Measurements from ENCODE around the gene NDUFAF8. TPM values are rescaled to one million over a fixed set of nuclear protein-coding genes. Genes with fewer than 3 reads are reported as not detected.

NDUFAF8 gene
- total RNA-seq, 1 donor from 2014 or later = 15.7 TPM

DNA sequence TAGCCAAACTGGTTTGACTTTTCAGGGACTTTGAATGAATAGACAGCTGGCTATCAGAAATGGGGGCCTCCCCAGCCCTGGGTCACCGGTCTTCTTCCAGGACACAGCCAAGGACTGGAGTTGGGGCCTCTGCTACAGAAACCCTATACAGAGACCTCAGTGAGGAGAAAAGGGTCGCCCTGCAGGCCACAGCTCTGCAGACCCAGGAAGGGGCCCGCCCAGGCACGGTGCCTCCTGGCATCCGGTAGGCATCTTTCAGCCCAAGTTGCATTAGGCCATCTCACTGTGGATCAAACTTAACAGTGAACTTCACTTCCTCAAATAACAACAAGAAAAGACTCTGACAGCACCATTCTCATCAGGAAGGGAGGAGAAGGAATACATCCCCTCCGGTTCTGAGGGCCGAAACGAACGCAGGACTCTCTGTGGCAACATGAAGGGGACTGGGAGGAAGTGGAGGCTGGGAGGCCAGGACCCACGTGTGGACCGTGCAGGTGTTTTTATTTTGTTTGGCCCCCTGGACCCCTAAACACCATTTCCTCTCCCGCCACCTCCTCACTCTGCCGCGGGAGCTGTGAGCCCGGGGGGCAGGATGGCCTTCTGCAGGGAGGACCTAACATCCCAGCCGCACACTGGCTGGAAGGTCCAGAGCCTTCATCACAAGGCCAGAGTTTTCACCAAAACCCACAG lies 48.8 kb downstream of the NDUFAF8 start:
- H3K9me3 ChIP-seq (ENCODE audit: control insufficient read depth in 3 of 3, low read length in 3 of 3) = no peaks in the 10 kb centered on the region
- H3K4me3 ChIP-seq (ENCODE audit: low read length in 3 of 3) = no peak overlapping the region
- H3K27me3 ChIP-seq (ENCODE audit: control insufficient read depth in 3 of 3, insufficient read depth in 3 of 3, low read length in 3 of 3) = no peaks in the 10 kb centered on the region
- peaks cover 17 to 35% (median 18%) of the 10 kb centered on the region in 3 donors for H3K4me1 ChIP-seq (ENCODE audit: control insufficient read depth in 3 of 3, insufficient read depth in 3 of 3, low read length in 3 of 3)
- no peak overlapping the region for H3K27ac ChIP-seq (ENCODE audit: low read depth, low read length)
- no peak overlapping the region for H3K9ac ChIP-seq (ENCODE audit: low read depth in 1 of 3, low read length in 3 of 3)
- H3K36me3 ChIP-seq (ENCODE audit: control insufficient read depth in 3 of 3, insufficient read depth in 3 of 3, low read length in 3 of 3) = peaks cover 15 to 24% (median 18%) of the 10 kb centered on the region in 3 donors

DNA sequence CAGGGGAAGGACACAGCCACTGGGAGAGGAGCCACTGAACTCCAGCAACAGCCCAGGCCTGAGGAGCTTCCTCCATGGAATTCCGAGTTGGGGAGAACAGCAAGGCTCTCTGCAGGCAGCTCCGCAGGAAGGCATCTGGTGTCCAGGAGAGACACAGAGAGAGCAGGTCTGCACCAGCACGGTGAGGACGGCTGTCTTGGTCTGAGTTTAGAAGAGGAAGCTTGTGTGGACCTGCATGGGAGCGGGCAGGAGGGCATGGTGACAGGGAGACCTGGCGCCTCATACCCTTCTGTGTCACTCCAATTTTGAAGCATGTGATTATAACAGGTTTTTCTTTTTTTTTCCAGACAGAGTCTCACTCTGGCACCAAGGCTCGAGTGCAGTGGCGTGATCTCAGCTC lies 49.6 kb downstream of the NDUFAF8 start:
- H3K4me3 ChIP-seq (ENCODE audit: low read length in 3 of 3) = no peak overlapping the region
- H3K4me1 ChIP-seq (ENCODE audit: control insufficient read depth in 3 of 3, insufficient read depth in 3 of 3, low read length in 3 of 3) = peaks cover 18 to 40% (median 20%) of the 10 kb centered on the region in 3 donors
- no peak overlapping the region for H3K9ac ChIP-seq (ENCODE audit: low read depth in 1 of 3, low read length in 3 of 3)
- no peaks in the 10 kb centered on the region for H3K27me3 ChIP-seq (ENCODE audit: control insufficient read depth in 3 of 3, insufficient read depth in 3 of 3, low read length in 3 of 3)
- no peak overlapping the region for H3K27ac ChIP-seq (ENCODE audit: low read depth, low read length)
- no peaks in the 10 kb centered on the region for H3K9me3 ChIP-seq (ENCODE audit: control insufficient read depth in 3 of 3, low read length in 3 of 3)
- peaks cover 11 to 19% (median 15%) of the 10 kb centered on the region in 3 donors for H3K36me3 ChIP-seq (ENCODE audit: control insufficient read depth in 3 of 3, insufficient read depth in 3 of 3, low read length in 3 of 3)

DNA sequence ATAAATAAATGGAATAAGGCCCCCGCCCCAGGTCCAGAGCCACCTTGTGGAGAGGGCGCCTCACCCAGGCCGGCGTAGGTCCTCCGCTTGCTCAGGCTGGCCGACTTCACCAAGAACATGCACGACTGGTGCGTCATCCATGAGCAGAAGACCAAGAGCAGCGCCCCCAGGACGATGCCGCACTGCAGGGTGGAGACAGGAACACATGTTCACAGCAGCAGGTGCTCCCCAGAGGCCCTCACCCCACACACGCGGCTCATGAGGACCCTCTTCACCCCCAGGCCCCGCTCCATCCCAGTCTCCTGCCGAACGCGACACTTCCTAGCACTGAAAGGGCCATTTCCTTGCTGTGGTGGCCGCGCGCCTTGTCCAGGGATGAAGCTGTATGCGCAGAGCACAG lies 50.5 kb downstream of the NDUFAF8 start:
- H3K4me1 ChIP-seq (ENCODE audit: control insufficient read depth in 3 of 3, insufficient read depth in 3 of 3, low read length in 3 of 3) = peaks cover 21 to 46% (median 23%) of the 10 kb centered on the region in 3 donors
- no peaks in the 10 kb centered on the region for H3K9me3 ChIP-seq (ENCODE audit: control insufficient read depth in 3 of 3, low read length in 3 of 3)
- H3K27me3 ChIP-seq (ENCODE audit: control insufficient read depth in 3 of 3, insufficient read depth in 3 of 3, low read length in 3 of 3) = no peaks in the 10 kb centered on the region
- peaks cover 11 to 19% (median 15%) of the 10 kb centered on the region in 3 donors for H3K36me3 ChIP-seq (ENCODE audit: control insufficient read depth in 3 of 3, insufficient read depth in 3 of 3, low read length in 3 of 3)
- no peak overlapping the region for H3K9ac ChIP-seq (ENCODE audit: low read depth in 1 of 3, low read length in 3 of 3)
- H3K27ac ChIP-seq (ENCODE audit: low read depth, low read length) = no peak overlapping the region
- H3K4me3 ChIP-seq (ENCODE audit: low read length in 3 of 3) = no peak overlapping the region

DNA sequence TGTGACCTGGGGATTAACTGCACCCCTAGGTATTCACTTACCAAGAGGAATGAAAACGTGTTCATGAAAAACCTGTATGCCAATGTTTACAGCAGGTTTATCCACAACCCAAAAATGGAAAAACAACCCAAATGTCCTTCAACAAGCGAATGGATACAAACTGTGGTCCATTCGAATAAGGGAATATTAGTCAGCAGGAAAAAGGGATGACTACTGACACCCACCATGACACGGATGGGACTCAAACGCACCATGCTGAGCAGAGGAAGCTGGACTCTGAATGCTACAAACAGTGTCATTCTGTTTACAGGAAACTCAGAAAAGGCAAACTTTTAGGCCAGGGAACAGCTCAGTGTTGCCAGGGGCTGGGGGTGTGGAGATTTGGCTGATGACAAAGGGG lies 51.1 kb downstream of the NDUFAF8 start:
- Histone ChIP-seq H3K27me3 (ENCODE audit: control insufficient read depth in 3 of 3, insufficient read depth in 3 of 3, low read length in 3 of 3) (no peaks in the 10 kb centered on the region), H3K4me3 (ENCODE audit: low read length in 3 of 3) (no peak overlapping the region), H3K27ac (ENCODE audit: low read depth, low read length) (no peak overlapping the region), H3K9ac (ENCODE audit: low read depth in 1 of 3, low read length in 3 of 3) (no peak overlapping the region), H3K36me3 (ENCODE audit: control insufficient read depth in 3 of 3, insufficient read depth in 3 of 3, low read length in 3 of 3) (peaks cover 11 to 19% (median 15%) of the 10 kb centered on the region in 3 donors), H3K4me1 (ENCODE audit: control insufficient read depth in 3 of 3, insufficient read depth in 3 of 3, low read length in 3 of 3) (peaks cover 21 to 47% (median 23%) of the 10 kb centered on the region in 3 donors), H3K9me3 (ENCODE audit: control insufficient read depth in 3 of 3, low read length in 3 of 3) (no peaks in the 10 kb centered on the region)

Other genes with a start within 250 kb of the NDUFAF8 start
- gene CHMP6, start 247.5 kb upstream of the NDUFAF8 start, total RNA-seq = 12.5 TPM
- gene BAIAP2, start 204.2 kb upstream of the NDUFAF8 start, total RNA-seq = 7.3 TPM
- gene PVALEF, start 73.8 kb upstream of the NDUFAF8 start, total RNA-seq = not detected
- gene AATK, start 73.1 kb upstream of the NDUFAF8 start, total RNA-seq = 10.4 TPM
- 10.4 TPM for gene CEP131, start 16.4 kb upstream of the NDUFAF8 start, total RNA-seq
- gene TEPSIN, start 263 bp upstream of the NDUFAF8 start, total RNA-seq = 5.2 TPM
- 26.1 TPM for gene SLC38A10, start 56.0 kb downstream of the NDUFAF8 start, total RNA-seq
- gene BAHCC1, start 156.1 kb downstream of the NDUFAF8 start, total RNA-seq = 8.4 TPM